Astrocyte (in vitro differentiated cells and primary cell): ENCODE measurements around the gene DENND6B. TPM values are rescaled to one million over a fixed set of nuclear protein-coding genes. Genes with fewer than 3 reads are reported as not detected.

Experiments
- DNase-seq: peaks from one replicate; pipeline ENCODE4 v3.0.0-alpha.2; 2010; ENCODE audit warnings: low read depth
- FAIRE-seq: peaks from 2 replicates; lab custom pipeline; 2011; peaks lifted over from hg19 to GRCh38; lab: Jason Lieb, UNC
- H2AFZ ChIP-seq: 2 replicates; pipeline ENCODE4 v1.6.0; 2012; ENCODE audit warnings: low read depth, low read length, inconsistent platforms
- H3K27ac ChIP-seq: 2 replicates; pipeline ENCODE4 v1.5.1; 2011; ENCODE audit warnings: low read depth, low read length, inconsistent platforms
- H3K27me3 ChIP-seq: 2 replicates; pipeline ENCODE4 v1.6.0; 2011; ENCODE audit warnings: low read length, inconsistent platforms; ENCODE audit not compliant: insufficient read depth
- H3K36me3 ChIP-seq: 2 replicates; pipeline ENCODE4 v1.5.1; 2011; ENCODE audit warnings: low read length, inconsistent platforms; ENCODE audit not compliant: insufficient read depth
- H3K4me1 ChIP-seq: 2 replicates; pipeline ENCODE4 v1.5.1; 2011; ENCODE audit warnings: low read length, inconsistent platforms; ENCODE audit not compliant: insufficient read depth
- H3K4me2 ChIP-seq: 2 replicates; pipeline ENCODE4 v1.6.0; 2012; ENCODE audit warnings: low read length, inconsistent platforms
- H3K4me3 ChIP-seq: 2 replicates; pipeline ENCODE4 v1.5.1; 2011; ENCODE audit warnings: low read depth, mild to moderate bottlenecking, low read length, inconsistent platforms; ENCODE audit not compliant: insufficient read depth
- H3K79me2 ChIP-seq: 2 replicates; pipeline ENCODE4 v1.6.0; 2012; ENCODE audit warnings: mild to moderate bottlenecking, low read length, inconsistent platforms; ENCODE audit not compliant: insufficient read depth
- H3K9ac ChIP-seq: 2 replicates; pipeline ENCODE4 v1.6.0; 2012; ENCODE audit warnings: mild to moderate bottlenecking, low read length, inconsistent platforms
- H3K9me3 ChIP-seq: 2 replicates; pipeline ENCODE4 v1.5.1; 2012; ENCODE audit warnings: low read depth, mild to moderate bottlenecking, low read length, inconsistent platforms; ENCODE audit not compliant: insufficient read depth
- H4K20me1 ChIP-seq: 2 replicates; pipeline ENCODE4 v1.6.0; 2012; ENCODE audit warnings: low read length, inconsistent platforms; ENCODE audit not compliant: insufficient read depth
- H3K27ac Mint-ChIP-seq: one replicate; pipeline ENCODE4 v1.8.0; 2021; ENCODE audit warnings: mild to moderate bottlenecking, mixed read lengths; ENCODE audit not compliant: unreplicated experiment
- H3K27me3 Mint-ChIP-seq: one replicate; pipeline ENCODE4 v1.8.0; 2021; ENCODE audit warnings: low read depth, mixed read lengths; ENCODE audit not compliant: unreplicated experiment
- H3K36me3 Mint-ChIP-seq: one replicate; pipeline ENCODE4 v1.8.0; 2021; ENCODE audit warnings: low read depth, mixed read lengths; ENCODE audit not compliant: unreplicated experiment
- H3K4me1 Mint-ChIP-seq: one replicate; pipeline ENCODE4 v1.8.0; 2021; ENCODE audit warnings: low read depth, mixed read lengths; ENCODE audit not compliant: unreplicated experiment
- H3K4me3 Mint-ChIP-seq: one replicate; pipeline ENCODE4 v1.8.0; 2021; ENCODE audit warnings: mild to moderate bottlenecking, moderate library complexity, mixed read lengths; ENCODE audit not compliant: unreplicated experiment
- H3K9me3 Mint-ChIP-seq: one replicate; pipeline ENCODE4 v1.8.0; 2021; ENCODE audit warnings: mild to moderate bottlenecking, mixed read lengths; ENCODE audit not compliant: unreplicated experiment
- CTCF ChIP-seq: IDR thresholded peaks from 2 replicates; pipeline ENCODE4 v1.5.1; 2011; ENCODE audit warnings: low read depth, mild to moderate bottlenecking, inconsistent platforms, low read length, moderate library complexity; ENCODE audit not compliant: insufficient read depth
- EZH2 ChIP-seq: IDR thresholded peaks from 2 replicates; pipeline ENCODE4 v1.6.1; 2012; ENCODE audit warnings: mild to moderate bottlenecking, low read length, inconsistent platforms; ENCODE audit not compliant: insufficient read depth
- total RNA-seq: library from RNA; stranded (reverse); gene quantifications from 2 replicates; pipeline ENCODE4 v1.2.1, GENCODE V29; 2021

The DENND6B gene
- total RNA-seq, 1 donor from 2014 or later = 5.4 TPM

GRCh38 chr22:50260434-50260800 is 66.4 kb downstream of the DENND6B start:
- H3K27ac ChIP-seq = peak overlapping the region; percentile 58
- no peaks in the 10 kb centered on the region for H3K9me3 ChIP-seq
- Mint-ChIP-seq H3K4me1 (peaks cover 7% of the 10 kb centered on the region), H3K9me3 (no peaks in the 10 kb centered on the region), H3K36me3 (peaks cover 3% of the 10 kb centered on the region), H3K27ac (no peak overlapping the region), H3K4me3 (peak overlapping the region; percentile 78), H3K27me3 (peaks cover 3% of the 10 kb centered on the region)
- H4K20me1 ChIP-seq = peaks cover 13% of the 10 kb centered on the region
- TF ChIP-seq CTCF = no peak
- no peak for TF ChIP-seq EZH2
- peak overlapping the region; percentile 84 for H3K9ac ChIP-seq
- peak overlapping the region; percentile 92 for H3K4me2 ChIP-seq
- H3K79me2 ChIP-seq = peaks cover 26% of the 10 kb centered on the region
- FAIRE-seq (no peak), DNase-seq (no peak)
- H3K36me3 ChIP-seq = no peaks in the 10 kb centered on the region
- peak overlapping the region; percentile 68 for H3K4me3 ChIP-seq
- H2AFZ ChIP-seq = peak overlapping the region; percentile 73
- no peaks in the 10 kb centered on the region for H3K27me3 ChIP-seq
- peaks cover 17% of the 10 kb centered on the region for H3K4me1 ChIP-seq

GRCh38 chr22:50259302-50259701 is 67.5 kb downstream of the DENND6B start:
- Histone ChIP-seq H2AFZ (no peak overlapping the region), H3K4me3 (no peak overlapping the region), H3K79me2 (peaks cover 26% of the 10 kb centered on the region), H3K9ac (no peak overlapping the region), H3K4me2 (peak overlapping the region; percentile 4), H4K20me1 (peaks cover 17% of the 10 kb centered on the region), H3K9me3 (no peaks in the 10 kb centered on the region), H3K36me3 (no peaks in the 10 kb centered on the region), H3K4me1 (peaks cover 17% of the 10 kb centered on the region), H3K27ac (no peak overlapping the region), H3K27me3 (no peaks in the 10 kb centered on the region)
- DNase-seq (no peak), FAIRE-seq (no peak)
- Mint-ChIP-seq H3K27me3 (no peaks in the 10 kb centered on the region), H3K4me3 (peak overlapping the region; percentile 22), H3K4me1 (peaks cover 7% of the 10 kb centered on the region), H3K36me3 (peaks cover 2% of the 10 kb centered on the region), H3K9me3 (no peaks in the 10 kb centered on the region), H3K27ac (no peak overlapping the region)
- TF ChIP-seq EZH2 (no peak), CTCF (no peak)

Other genes with a start within 250 kb of the DENND6B start
- gene MLC1, start 241.6 kb downstream of the DENND6B start, total RNA-seq = 0.09 and 0.70 TPM in 2 replicates
- 0.61 and 0.62 TPM in 2 replicates for gene MOV10L1, start 237.0 kb downstream of the DENND6B start, total RNA-seq
- 2.3 and 2.8 TPM in 2 replicates for gene PANX2, start 156.3 kb downstream of the DENND6B start, total RNA-seq
- 34.0 and 35.7 TPM in 2 replicates for gene TRABD, start 141.1 kb downstream of the DENND6B start, total RNA-seq
- 16.9 and 18.5 TPM in 2 replicates for gene SELENOO, start 126.0 kb downstream of the DENND6B start, total RNA-seq
- 25.4 and 26.3 TPM in 2 replicates for gene TUBGCP6, start 82.0 kb downstream of the DENND6B start, total RNA-seq
- gene HDAC10, start 75.7 kb downstream of the DENND6B start, total RNA-seq = 36.8 and 46.5 TPM in 2 replicates
- 29.1 and 36.4 TPM in 2 replicates for gene MAPK12, start 65.3 kb downstream of the DENND6B start, total RNA-seq
- gene MAPK11, start 56.6 kb downstream of the DENND6B start, total RNA-seq = 19.6 and 22.4 TPM in 2 replicates
- 327 and 376 TPM in 2 replicates for gene PLXNB2, start 19.4 kb downstream of the DENND6B start, total RNA-seq
- 47.9 and 48.3 TPM in 2 replicates for gene PPP6R2, start 16.3 kb upstream of the DENND6B start, total RNA-seq
- 69.6 and 75.4 TPM in 2 replicates for gene SBF1, start 148.0 kb upstream of the DENND6B start, total RNA-seq
- gene ADM2, start 154.5 kb upstream of the DENND6B start, total RNA-seq = 23.0 and 26.3 TPM in 2 replicates
- gene MIOX, start 159.8 kb upstream of the DENND6B start, total RNA-seq = 0.91 and 1.2 TPM in 2 replicates
- 93.2 and 111 TPM in 2 replicates for gene LMF2, start 180.7 kb upstream of the DENND6B start, total RNA-seq
- gene NCAPH2, start 181.2 kb upstream of the DENND6B start, total RNA-seq = 25.6 and 27.2 TPM in 2 replicates
- gene SCO2, start 198.6 kb upstream of the DENND6B start, total RNA-seq = 1.8 and 5.5 TPM in 2 replicates
- gene TYMP, start 203.0 kb upstream of the DENND6B start, total RNA-seq = 3.3 and 3.7 TPM in 2 replicates
- 0.32 and 1.9 TPM in 2 replicates for gene KLHDC7B, start 218.9 kb upstream of the DENND6B start, total RNA-seq
- gene SYCE3, start 235.9 kb upstream of the DENND6B start, total RNA-seq = not detected in 2 replicates